Tongue (tissue), 2 donors: ENCODE data around the gene ERC1. TPM values are rescaled to one million over a fixed set of nuclear protein-coding genes. Genes with fewer than 3 reads are reported as not detected.
"Not testable (repeated sequence)": the region's sequence is repeated elsewhere in the genome, so short reads cannot be mapped to it uniquely, and the experiment has no call there.

Experiments used
- DNase-seq: peaks from one replicate; pipeline ENCODE4 v3.0.0-alpha.2; 2015
- total RNA-seq: library from RNA; depleted of rRNA; stranded (reverse); fragments of >200 nt; gene quantifications from one replicate; pipeline ENCODE4 v1.2.3, GENCODE V29; 2014

ERC1 gene
- total RNA-seq, 1 donor from 2014 or later: 95.7 TPM

- no peak for DNase-seq
Measured at GRCh38 chr12:988646-989045, 2.4 kb upstream of the ERC1 start.

GRCh38 chr12:989051-989450 is 2.0 kb upstream of the ERC1 start:
- DNase-seq: no peak

DNA sequence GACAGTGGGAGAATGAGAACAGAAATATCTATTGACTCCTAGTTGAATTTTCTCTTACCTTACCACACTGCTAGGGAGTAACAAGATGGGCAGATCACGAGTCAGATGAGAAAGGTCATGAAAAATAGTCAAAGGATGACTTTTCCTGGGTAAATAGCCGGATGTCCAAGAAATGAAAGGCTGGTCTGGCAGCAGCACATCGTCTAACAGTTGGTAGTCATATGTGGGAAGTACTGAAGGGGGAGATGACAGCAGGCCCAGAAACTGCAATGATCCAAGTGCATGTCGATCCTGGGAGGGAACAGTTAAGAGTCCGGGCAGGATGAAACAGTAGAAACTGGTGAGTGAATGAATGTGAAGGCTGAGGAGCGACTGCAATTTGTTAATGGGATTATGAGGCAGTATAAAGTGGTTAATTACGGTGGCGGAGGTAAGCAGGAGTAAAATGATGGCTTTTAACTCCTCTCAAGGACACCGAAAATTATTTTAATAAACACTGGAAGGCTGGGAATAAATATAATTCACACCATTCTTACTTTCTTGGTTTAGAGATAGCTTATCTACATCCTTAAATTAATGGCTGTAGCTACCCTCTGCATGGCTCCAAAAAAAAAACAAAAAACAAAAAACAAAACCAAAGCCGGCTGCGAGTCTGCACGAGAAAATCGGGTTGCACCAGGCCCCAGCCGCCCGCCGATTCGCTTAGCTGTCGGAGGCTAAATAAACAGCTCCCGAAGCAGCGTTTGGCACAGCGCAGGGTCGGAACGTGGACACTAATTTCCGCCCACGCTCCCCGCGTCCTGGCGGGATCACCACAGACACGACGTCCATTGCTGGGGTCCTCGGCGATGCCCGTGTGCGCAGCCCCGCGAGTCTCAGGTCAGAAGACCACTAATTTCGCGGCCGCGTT is 1.0 kb upstream of the ERC1 start:
- peak; percentile 81 for DNase-seq

- DNase-seq: peak; percentile 39
Measured at GRCh38 chr12:991350-992333, 619 bp downstream of the ERC1 start.

DNA sequence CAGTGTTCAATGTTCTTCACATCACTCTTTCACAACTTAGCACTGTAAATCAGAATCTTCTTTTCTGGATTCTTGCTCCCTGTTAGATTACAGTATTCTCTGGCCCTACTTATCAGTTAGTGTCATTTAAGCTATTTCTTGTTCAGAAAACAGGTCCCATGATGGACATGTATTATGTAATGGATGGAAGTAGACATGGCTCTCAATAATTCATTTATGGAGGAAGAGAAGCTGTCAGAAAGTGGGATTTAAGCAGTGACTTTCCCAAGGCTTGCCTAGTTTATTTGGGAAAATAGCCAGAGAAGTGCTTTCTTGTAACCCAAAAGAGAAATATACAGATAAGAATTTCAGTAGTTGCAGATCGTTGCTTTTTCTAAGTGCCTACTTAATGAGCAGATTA is 1.6 kb downstream of the ERC1 start:
- DNase-seq: no peak

DNA sequence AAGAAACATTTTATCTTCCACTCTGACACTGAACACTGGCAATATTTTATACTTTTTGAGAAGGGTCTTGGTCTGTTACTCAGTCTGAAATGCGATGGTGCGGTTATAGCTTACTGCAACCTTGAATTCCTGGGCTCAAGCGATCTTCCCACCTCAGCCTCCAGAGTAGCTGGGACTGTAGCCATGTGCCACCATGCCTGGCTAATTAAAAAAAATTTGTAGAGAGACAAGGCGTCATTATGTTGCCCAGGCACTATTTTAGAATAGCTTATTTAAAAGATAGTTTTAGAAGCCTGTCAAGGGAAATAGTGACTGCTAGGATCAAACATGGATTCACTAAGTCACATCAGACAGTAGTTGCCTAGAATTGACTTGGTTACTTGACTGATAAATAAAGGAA is 5.9 kb downstream of the ERC1 start:
- DNase-seq: no peak

GRCh38 chr12:997505-997904 is 6.5 kb downstream of the ERC1 start:
- no peak for DNase-seq

DNA sequence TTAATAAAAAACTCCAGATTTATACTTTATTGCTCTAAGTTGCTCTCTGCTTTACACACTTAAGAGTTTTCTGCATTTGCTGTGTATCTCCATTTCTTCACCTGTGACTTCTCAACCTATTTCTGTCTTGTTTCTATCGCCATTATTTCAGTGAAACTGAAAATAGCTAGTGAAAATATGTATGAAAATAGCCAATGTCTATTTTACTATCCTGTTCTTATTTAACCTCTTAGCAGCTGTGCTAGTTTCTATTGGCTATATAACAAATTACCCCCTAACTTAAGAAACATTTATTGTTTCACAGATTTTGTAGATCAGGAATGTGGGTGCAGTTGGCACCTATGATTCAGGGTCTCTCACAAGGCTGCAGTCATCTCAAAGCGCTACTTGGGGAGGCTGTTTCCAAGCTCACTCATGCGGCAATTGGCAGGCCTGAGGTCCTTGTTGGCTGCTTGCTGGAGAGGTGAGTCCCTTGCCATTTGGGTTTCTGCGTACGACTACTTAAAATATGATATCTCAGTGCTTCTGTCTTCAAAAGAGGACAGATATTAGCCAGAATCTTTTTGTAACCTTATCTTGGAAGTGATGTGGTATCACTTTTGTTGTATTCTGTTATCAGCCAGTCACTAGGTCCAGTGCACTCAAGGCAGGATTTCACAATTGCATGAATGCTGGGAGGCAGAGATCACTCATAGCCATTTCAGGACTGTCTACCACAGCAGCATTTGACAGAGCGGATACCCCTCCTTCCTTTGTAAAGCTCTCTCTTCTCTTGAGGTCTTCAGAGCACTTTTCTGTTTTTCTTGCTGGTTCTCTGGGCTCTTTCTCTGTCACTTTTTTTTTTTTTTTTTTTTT is 7.2 kb downstream of the ERC1 start:
- no peak for DNase-seq

- DNase-seq: not testable (repeated sequence)
Measured at GRCh38 chr12:999736-1000135, 8.7 kb downstream of the ERC1 start.

GRCh38 chr12:1001507-1001906 is 10.5 kb downstream of the ERC1 start:
- no peak for DNase-seq

GRCh38 chr12:1003600-1004271 is 12.7 kb downstream of the ERC1 start:
- DNase-seq: no peak

- no peak for DNase-seq
Measured at GRCh38 chr12:1006255-1006654, 15.2 kb downstream of the ERC1 start.

DNA sequence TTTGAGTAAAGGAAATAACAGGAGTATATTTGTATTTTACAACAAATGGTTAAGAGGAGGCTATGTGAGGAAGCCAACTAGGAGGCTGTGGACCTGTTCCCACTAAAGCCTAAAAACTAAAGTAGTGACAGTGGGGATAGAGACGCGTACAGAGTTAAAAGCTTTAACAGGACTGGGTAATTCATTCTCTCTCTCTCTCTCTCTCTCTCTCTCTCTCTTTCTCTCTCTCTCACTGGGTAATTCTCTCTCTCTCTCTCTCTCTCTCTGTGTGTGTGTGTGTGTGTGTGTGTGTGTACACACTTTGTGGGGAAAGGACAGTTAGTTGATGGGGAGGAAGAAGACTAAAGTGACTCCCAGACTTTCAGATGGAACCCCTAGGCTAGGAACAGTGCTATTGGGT is 16.3 kb downstream of the ERC1 start:
- DNase-seq: no peak

GRCh38 chr12:1007994-1008393 is 17.0 kb downstream of the ERC1 start:
- no peak for DNase-seq

DNA sequence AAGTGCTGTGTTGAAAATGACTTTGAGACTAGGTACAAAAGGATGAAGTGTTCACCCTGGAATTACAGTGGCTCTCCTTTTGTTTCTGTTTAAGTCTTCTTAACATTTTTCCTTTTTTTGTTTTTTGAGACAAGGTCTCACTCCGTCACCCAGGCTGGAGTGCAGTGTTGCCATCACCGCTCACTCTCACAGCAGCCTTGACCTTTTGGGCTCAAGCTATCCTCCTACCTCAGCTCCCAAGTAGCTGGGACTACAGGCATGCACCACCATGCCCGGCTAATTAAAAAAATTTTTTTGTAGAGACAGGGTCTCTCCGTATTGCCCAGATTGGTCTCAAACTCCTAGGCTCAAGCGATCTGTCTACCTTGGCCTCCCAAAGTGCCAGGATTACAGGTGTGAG is 20.1 kb downstream of the ERC1 start:
- DNase-seq: no peak

- DNase-seq: no peak
Measured at GRCh38 chr12:1013618-1014489, 22.8 kb downstream of the ERC1 start.

- DNase-seq: no peak
Measured at GRCh38 chr12:1019283-1019682, 28.3 kb downstream of the ERC1 start.

- no peak for DNase-seq
Measured at GRCh38 chr12:1020389-1020788, 29.4 kb downstream of the ERC1 start.

DNA sequence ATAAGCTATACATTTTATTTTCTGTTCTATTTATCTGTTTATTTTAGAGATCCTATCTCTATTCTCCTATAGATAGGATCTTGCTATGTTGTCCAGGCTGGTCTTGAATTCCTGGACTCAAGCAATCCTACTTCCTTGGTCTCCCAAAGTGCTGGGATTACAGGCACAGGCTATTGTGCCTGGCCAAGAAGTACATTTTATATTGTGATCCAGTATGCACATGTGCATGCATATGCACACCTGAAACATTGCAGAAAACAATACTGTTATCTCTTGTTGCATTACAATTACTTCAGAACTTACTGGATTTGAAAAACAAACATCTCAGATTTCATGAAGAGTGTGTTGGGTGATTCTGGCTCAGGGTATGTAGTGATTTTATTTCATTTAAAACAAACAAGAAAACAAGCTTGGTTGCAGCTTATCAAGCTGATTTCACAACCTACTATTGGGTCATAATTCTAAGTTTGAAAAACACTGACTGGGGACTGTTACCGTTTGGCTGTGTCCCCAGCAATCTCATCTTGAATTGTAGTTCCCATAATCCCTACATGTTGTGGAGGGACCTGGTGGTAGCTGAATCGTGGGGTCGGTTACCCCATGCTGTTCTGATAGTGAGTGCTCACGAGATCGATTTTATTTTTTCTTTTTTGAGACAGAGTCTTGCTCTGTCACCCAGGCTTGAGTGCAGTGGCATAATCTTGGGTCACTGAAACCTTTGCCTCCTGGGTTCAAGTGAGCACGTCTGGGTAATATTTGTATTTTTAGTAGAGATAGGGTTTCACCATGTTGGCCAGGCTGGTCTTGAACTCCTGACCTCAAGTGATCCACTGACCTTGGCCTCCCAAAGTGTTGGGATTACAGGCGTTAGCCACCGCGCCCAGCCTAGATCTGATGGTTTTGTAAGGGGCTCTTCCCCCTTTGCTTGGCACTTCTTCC is 31.3 kb downstream of the ERC1 start:
- DNase-seq: no peak
